Measurements from ENCODE around the gene MORN3.
"Not testable (repeated sequence)": the region's sequence is repeated elsewhere in the genome, so short reads cannot be mapped to it uniquely, and the experiment has no call there.

MORN3 gene

GRCh38 chr12:121638298-121639202 is 30.9 kb downstream of the MORN3 start:
- DNase-seq (ENCODE audit: low read depth): no peak

GRCh38 chr12:121637231-121637914 is 32.1 kb downstream of the MORN3 start:
- no peak for DNase-seq (ENCODE audit: low read depth)

- DNase-seq (ENCODE audit: low read depth): no peak
Measured at GRCh38 chr12:121634836-121635235, 34.6 kb downstream of the MORN3 start.

- not testable (repeated sequence) for DNase-seq (ENCODE audit: low read depth)
Measured at GRCh38 chr12:121633833-121634196, 35.6 kb downstream of the MORN3 start.

GRCh38 chr12:121632069-121632970 is 37.1 kb downstream of the MORN3 start:
- no peak for DNase-seq (ENCODE audit: low read depth)

- DNase-seq (ENCODE audit: low read depth): no peak
Measured at GRCh38 chr12:121630791-121631355, 38.6 kb downstream of the MORN3 start.

- no peak for DNase-seq (ENCODE audit: low read depth)
Measured at GRCh38 chr12:121628536-121628935, 40.9 kb downstream of the MORN3 start.

- no peak for DNase-seq (ENCODE audit: low read depth)
Measured at GRCh38 chr12:121628037-121628436, 41.4 kb downstream of the MORN3 start.

- DNase-seq (ENCODE audit: low read depth): peak; percentile 60
Measured at GRCh38 chr12:121626853-121627640, 42.4 kb downstream of the MORN3 start.

- DNase-seq (ENCODE audit: low read depth): peak; percentile 86
Measured at GRCh38 chr12:121626087-121626852, 43.2 kb downstream of the MORN3 start, which contains the start of gene ORAI1. Gene ORAI1, plus strand, starts transcription at chr12:121626530.

GRCh38 chr12:121620333-121620891 is 49.0 kb downstream of the MORN3 start:
- no peak for DNase-seq (ENCODE audit: low read depth)

- DNase-seq (ENCODE audit: low read depth): no peak
Measured at GRCh38 chr12:121618659-121619233, 50.7 kb downstream of the MORN3 start.

GRCh38 chr12:121614872-121615467 is 54.5 kb downstream of the MORN3 start:
- no peak for DNase-seq (ENCODE audit: low read depth)

- DNase-seq (ENCODE audit: low read depth): no peak
Measured at GRCh38 chr12:121613462-121613861, 56.0 kb downstream of the MORN3 start.

- DNase-seq (ENCODE audit: low read depth): no peak
Measured at GRCh38 chr12:121611306-121611705, 58.1 kb downstream of the MORN3 start.

GRCh38 chr12:121610239-121611149 is 59.0 kb downstream of the MORN3 start:
- peak; percentile 35 for DNase-seq (ENCODE audit: low read depth)

GRCh38 chr12:121608301-121608700 is 61.2 kb downstream of the MORN3 start:
- DNase-seq (ENCODE audit: low read depth): no peak

GRCh38 chr12:121603581-121603980 is 65.9 kb downstream of the MORN3 start:
- DNase-seq (ENCODE audit: low read depth): no peak

Measured in amniotic epithelial cell (primary cell).